ENCODE measurements around the gene CALCOCO2. TPM values are rescaled to one million over a fixed set of nuclear protein-coding genes. Genes with fewer than 3 reads are reported as not detected.
"Not testable (repeated sequence)": the region's sequence is repeated elsewhere in the genome, so short reads cannot be mapped to it uniquely, and the experiment has no call there.

CALCOCO2 gene, protein sequence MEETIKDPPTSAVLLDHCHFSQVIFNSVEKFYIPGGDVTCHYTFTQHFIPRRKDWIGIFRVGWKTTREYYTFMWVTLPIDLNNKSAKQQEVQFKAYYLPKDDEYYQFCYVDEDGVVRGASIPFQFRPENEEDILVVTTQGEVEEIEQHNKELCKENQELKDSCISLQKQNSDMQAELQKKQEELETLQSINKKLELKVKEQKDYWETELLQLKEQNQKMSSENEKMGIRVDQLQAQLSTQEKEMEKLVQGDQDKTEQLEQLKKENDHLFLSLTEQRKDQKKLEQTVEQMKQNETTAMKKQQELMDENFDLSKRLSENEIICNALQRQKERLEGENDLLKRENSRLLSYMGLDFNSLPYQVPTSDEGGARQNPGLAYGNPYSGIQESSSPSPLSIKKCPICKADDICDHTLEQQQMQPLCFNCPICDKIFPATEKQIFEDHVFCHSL
- total RNA-seq: 19.6 and 31.7 TPM in 2 replicates

DNA sequence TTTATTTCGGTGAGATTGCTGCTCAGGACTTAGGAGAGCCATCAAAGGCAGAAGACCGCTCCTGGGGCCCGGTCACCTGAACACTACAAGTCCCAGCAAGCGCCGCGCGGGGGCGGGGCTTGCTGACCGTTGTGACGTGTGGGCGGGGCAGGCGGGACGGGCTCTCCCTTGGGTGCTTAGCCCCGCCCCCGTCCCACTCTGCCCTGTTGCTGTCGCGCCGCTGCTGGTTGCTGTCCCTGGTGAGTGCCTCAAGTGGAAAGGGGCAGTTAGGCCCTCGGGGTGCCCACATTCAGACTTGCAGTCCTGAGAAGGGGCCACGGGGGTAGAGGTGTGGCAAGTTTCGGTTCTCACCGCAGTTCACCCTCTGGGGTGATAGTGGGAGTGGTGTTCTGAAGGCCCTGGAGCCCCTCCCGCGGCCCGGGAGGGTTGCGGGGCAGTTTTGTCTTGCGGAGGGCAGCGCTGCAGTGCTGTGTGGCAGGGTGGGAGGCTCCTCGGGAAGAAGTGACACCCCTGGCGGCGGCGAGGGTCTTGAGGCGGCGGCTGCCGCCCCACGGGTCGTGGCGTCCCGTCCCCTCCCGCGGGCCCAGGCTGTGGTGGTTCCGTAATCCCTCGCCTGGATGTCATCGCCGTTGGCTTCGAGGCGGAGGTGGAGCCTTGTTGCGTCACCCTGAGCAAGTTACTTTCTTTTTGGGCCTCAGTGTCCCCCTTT lies at the start of gene CALCOCO2:
CALCOCO2 (plus strand) TSS at position 196 of the 709 bp plus-strand sequence. CDS start 10,673 bp downstream, outside the sequence.
- peak; percentile 94 to 95 for DNase-seq (ENCODE audit: low read depth in 2 of 2)

GRCh38 chr17:48787828-48788227 lies 43.0 kb upstream of the CALCOCO2 start:
- no peak for DNase-seq (ENCODE audit: low read depth in 2 of 2)

DNA sequence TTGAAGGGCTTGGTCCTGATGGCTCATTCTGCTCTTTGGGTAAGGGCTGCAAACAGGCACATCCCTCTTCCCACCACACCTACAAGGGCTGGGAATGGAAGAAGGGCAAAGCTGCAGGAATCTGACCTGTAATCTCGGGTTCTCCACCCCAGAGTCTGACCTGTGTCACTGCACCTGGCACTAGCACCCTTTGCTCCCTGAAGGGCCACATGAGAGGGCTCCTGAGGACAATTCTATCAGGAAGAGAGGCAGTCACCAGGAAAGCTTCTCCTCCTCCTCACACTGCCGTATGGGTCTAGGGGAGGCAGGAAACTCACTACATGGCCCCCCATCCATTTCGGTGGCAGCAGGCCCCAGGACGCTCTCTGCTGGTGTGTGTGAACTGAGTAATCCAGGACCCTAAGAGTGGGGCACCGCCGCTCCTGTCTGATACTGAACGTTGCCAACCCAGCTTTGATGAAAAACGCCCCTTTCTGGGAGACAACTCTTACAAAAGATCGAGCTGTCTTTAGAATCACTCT lies 40.2 kb upstream of the CALCOCO2 start:
- DNase-seq (ENCODE audit: low read depth in 2 of 2): no peak

DNA sequence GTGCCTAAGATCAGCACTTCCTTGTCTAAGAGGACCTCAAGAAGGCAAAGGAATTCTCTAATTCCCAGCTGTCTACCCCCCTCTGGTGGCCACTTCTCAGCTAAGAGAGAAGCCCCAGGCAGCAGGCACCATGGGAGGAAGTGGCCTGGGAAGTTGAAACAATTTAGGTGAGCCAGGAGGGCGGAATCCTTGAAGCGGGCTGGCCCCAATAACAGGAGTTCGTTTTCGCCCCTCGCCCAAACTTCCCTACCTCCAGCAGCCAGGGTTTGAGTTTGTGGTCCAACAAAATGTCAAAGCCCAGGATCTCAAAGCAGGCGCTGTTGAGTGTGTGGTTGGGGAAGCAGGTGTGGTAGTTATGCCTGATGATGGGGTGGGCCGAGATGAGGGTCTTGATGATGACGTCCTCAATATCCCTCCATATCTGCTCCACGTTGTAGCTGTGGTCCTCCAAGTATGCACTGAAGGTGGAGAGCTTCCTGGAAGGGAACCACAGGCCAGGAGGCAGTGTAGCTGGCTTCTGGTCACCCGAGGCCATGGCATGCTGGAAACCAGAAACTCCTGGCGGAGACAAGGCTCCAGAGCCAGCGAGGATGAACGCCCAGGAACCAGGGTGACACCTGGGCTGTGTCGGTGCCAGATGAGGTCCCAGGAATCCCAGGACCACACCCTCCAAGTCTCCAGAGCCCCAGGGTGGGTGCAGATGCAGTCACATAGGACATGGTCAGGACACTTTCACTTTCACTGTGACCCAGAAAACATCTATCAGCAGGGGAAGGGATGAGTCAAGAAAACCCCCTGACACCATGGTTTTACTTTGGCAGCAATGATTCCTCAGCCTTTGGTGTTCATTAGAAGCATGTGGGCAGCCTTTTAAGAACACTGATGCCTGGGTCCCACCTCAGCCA lies 39.5 kb upstream of the CALCOCO2 start:
- DNase-seq (ENCODE audit: low read depth in 2 of 2): peak; percentile 62 to 79

GRCh38 chr17:48792033-48792798 lies 38.6 kb upstream of the CALCOCO2 start:
- DNase-seq (ENCODE audit: low read depth in 2 of 2): no peak

- no peak for DNase-seq (ENCODE audit: low read depth in 2 of 2)
These were observed 35.2 kb upstream of the CALCOCO2 start for GRCh38 chr17:48795444-48796162.

DNA sequence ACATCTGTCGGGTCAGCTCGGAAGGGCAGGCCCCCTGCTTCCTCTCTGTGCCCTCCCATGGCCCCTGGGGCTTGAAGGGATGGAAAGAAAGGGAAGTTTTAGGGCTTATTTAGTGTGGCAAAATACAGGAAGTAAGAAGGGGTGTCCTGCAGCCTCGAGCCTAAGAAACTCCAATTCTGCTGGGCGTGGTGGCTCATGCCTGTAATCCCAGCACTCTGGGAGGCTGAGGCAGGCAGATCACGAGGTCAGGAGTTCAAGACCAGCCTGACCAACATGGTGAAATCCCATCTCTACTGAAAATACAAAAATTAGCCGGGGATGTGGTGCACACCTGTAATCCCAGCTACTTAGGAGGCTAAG lies 34.7 kb upstream of the CALCOCO2 start:
- DNase-seq (ENCODE audit: low read depth in 2 of 2): not testable (repeated sequence)

- peak in 1 of 2 donors; percentile 17 for DNase-seq (ENCODE audit: low read depth in 2 of 2)
These were observed 31.6 kb upstream of the CALCOCO2 start for GRCh38 chr17:48799069-48799723.

DNA sequence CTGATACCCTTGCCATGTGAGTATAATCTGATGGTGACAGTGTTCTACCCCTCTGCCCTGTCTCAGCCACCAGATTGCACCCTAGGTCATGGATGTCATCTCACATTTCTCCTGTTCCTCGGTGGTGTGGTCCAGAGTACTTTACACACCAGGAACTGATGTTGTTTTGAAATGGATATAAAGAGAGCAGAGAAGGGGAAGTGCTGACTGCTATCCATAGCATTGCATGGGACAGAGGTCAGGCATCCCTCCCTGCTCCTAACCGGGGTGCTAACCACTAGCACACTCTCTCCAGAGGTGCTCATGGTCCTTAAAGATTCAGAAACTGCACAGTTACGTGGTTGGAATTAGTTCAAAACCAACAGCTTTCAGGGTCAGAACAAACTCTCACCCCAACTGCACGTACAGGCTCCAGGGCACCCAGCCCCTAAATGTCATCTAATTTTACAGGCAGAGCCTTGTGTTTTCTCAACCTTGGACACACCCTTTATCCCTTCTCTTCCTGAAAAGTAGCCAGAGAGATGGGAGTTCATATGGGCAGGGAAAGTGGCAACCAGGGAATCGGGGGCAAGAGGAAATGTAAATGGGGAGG lies 30.1 kb upstream of the CALCOCO2 start:
- DNase-seq (ENCODE audit: low read depth in 2 of 2): no peak

DNA sequence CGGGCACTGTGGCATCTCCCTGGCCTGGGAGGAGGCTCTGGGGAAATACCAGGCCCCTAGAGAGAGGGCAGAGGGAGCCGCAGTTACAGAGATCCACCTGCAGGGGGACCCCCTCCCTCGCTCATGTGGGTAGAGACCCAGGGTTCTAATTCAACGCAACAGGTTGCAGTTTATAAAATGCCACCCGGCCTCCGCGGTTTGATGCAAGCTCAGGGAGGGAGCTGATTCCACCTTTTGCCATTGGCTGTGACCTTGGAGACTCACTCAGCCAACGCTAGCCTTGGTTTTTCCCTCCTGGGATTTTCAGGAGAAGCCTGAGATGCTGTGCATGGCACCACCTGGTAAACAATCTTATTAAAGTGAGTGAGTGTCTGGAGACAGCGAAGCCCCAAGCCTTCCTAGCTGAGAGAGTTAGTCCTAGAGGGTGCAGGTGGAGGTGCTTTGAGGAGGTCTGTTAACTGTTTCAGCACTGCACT lies 25.9 kb upstream of the CALCOCO2 start:
- peak; percentile 39 to 54 for DNase-seq (ENCODE audit: low read depth in 2 of 2)

DNA sequence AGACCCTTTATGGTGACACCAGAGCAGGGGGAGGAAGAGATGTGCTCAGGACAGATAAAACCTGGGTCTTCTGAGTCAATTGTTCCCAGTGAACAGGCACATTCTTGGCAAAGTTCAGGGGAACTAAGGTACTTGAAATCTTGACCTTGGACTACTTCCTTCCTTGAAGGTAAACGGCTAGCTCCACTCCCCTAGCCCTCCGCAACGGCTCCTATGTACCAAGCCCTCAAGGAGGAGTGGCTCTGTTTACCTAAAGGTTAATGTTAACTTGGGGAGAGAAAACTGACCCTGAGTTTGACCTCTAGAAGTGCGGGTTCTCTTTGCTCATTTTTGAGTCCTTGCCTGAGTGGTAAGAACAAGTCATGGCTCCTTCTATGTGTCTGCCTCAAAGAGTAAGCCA lies 21.7 kb upstream of the CALCOCO2 start:
- no peak for DNase-seq (ENCODE audit: low read depth in 2 of 2)

GRCh38 chr17:48812001-48812400 lies 18.8 kb upstream of the CALCOCO2 start:
- no peak for DNase-seq (ENCODE audit: low read depth in 2 of 2)

DNA sequence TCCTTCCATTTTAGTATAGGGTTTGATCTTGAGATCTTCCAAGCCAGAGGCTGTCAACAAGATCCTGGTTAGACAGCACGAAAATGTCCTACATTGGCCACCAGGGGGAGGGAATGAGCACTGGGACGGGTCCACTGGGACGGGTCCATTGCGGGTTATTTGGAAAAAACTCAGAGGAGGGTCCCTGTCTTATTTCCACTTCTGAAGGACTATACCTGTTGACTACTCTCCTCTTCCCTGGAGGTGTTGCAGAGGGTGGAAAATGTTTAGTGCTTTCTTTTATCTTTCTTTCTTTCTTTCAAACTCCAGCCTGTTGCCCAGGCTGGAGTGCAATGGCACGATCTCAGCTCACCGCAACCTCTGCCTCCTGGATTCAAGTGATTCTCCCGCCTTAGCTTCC lies 16.3 kb upstream of the CALCOCO2 start:
- peak; percentile 60 to 65 for DNase-seq (ENCODE audit: low read depth in 2 of 2)

DNA sequence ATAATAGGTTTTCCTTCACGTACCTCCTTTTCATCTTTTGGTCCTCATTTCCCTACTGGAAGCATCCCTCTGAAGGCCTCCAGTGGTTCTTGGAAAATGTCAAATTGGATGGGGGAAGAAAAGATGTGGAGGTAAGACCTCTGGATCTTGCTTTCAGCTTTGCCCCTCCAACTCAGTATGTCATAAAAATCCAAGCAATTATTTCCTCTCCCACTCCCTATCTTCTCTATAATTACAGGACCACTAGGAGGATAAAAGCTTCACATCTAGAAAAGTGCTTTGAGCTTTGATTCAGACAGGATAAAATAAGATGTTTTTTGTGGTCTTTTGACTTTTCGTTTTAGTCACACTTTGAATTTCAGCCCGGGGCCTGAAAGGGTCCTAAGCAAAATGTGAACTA lies 15.5 kb upstream of the CALCOCO2 start:
- DNase-seq (ENCODE audit: low read depth in 2 of 2): no peak

GRCh38 chr17:48816438-48816773 lies 14.4 kb upstream of the CALCOCO2 start:
- no peak for DNase-seq (ENCODE audit: low read depth in 2 of 2)

DNA sequence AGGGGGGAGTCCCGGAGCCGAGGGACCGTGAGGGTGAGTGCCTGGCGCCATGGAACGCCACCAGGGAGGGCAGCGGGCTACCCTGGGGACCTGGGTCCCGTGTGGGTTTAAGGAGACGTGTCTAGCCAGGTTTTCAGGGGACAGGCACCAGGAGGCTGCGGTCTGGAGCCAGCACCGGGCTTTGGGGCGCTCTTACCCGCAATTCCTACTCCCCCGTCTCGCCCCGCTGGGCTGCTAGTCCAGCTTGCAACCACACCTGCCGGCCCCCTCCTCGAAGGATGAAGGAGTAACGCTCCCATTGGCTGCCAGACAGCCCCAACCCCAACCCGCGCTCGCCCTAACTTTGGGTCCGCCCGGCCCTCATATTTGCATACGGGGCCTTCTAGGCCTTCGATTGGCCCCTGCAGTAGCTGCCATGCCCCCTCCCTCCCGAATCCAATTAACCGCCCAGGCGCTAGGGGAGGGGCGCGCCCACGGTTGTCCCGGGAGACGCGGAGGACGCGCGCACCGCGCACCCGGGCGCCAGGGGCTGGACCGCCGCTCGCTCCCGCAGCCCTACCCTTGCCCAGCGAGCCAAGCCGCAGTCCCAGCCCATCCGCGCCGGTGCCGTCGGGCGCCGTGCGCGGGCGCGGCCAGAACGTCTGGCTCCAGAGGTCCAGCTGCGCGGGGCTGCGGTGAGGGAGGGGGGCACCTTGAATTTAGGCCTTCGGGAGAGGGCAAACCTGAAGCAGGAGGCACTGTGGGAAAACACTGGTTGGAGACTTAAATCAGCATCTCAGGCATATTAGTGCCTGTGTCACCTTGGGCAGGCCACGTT lies 13.9 kb upstream of the CALCOCO2 start, which contains the start of gene TTLL6:
TTLL6 (minus strand) TSS at position 456 of the 817 bp plus-strand sequence; CDS start at position 299, 157 bp downstream.
- peak; percentile 82 to 84 for DNase-seq (ENCODE audit: low read depth in 2 of 2)

- no peak for DNase-seq (ENCODE audit: low read depth in 2 of 2)
These were observed 12.4 kb upstream of the CALCOCO2 start for GRCh38 chr17:48818361-48818841.

GRCh38 chr17:48819466-48819865 lies 11.4 kb upstream of the CALCOCO2 start:
- no peak for DNase-seq (ENCODE audit: low read depth in 2 of 2)
